GM21447 (cell line): ENCODE data around the gene DKKL1.
A peak's percentile ranks its signal among the peaks of the same experiment; 100 is the strongest.

ENCODE experiments used
- ATAC-seq: cut with Tn5 transposase; IDR thresholded peaks from one replicate; pipeline ENCODE4 v1.9.1; 2021; ENCODE audit not compliant: unreplicated experiment

Gene DKKL1

DNA sequence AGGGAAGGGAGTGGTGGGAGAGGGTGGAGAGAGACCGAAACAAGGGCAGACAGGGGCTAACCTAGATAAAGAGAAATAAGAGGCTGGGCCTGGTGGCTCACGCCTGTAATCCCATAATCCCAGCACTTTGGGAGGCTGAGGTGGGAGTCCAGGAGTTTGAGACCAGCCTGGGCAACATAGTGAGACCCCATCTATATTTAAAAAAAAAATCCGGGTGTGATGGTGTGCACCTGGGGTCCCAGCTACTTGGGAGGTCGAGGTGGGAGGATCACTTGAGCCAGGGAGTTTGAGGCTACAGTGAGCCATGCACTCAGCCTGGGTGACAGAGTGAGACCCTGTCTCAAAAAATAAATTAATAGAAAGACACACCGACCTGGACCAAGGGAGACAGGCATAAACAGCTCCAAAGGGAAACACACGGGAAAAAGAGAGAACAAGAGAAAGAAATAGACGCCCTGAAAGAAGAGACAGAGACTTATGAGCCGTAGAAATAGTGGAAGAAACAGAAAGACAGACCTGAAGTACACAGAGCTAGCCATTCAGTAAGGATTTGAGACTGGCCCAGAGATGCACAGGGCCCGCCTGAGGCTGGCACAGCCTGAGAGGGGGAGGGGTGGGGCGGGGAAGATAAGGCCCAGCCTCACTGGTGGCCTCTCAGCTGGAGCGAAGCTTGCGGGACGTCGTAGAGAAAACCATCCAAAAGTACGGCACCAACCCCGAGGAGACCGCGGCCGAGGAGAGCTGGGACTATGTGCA is 26.2 kb upstream of the DKKL1 start:
- ATAC-seq, result no peak

DNA sequence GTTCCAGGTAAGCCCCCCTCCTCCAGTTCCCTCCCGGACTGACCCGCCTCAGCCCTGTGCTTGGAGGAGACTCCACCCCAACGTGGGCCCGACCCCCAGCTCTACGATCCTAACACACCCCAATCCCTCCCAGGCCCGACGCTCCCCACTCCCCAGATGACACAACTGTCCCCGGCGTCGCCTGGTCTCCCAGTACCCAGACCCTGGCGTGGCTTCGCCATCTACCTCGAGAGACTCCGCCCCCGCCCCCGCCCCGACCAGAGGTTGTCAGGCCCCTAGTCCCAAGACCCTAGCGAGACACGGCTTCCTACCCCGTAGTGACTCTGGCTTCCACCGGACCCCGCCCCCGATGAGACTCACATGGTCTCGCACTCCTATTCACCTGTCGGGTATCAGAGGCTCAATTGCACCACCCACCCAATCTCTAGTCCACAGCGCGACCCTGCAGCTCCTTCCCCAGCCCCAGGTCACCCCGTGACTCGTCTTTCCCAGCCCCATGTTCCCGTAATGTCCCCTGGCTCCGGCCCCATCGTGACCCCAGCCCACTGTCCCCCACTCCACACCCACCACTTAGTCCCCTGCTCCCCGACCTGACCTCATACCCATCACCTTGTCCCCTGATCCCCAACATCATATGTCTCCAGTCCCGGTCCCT is 25.5 kb upstream of the DKKL1 start:
- no peak for ATAC-seq

DNA sequence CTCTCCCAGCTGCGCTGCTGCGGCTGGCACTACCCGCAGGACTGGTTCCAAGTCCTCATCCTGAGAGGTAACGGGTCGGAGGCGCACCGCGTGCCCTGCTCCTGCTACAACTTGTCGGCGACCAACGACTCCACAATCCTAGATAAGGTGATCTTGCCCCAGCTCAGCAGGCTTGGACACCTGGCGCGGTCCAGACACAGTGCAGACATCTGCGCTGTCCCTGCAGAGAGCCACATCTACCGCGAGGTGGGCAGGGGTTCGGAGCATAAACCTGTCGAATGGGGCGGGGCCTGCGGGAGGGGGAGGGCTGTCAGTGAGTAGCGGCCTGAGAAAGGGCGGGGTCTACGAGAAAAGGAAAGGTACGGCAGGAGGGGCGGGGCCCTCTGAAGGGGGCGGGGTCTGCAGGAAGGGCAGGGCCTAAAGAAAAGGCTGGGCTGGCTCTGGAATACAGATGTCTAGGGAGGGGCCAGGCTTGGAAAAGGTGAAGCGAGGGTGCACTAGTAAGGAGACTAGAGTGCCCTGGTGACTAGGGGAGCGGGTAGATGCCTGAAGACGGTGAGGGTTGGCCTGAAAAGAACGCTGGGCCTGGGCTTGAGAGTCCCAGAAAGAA is 24.9 kb upstream of the DKKL1 start:
- no peak for ATAC-seq

DNA sequence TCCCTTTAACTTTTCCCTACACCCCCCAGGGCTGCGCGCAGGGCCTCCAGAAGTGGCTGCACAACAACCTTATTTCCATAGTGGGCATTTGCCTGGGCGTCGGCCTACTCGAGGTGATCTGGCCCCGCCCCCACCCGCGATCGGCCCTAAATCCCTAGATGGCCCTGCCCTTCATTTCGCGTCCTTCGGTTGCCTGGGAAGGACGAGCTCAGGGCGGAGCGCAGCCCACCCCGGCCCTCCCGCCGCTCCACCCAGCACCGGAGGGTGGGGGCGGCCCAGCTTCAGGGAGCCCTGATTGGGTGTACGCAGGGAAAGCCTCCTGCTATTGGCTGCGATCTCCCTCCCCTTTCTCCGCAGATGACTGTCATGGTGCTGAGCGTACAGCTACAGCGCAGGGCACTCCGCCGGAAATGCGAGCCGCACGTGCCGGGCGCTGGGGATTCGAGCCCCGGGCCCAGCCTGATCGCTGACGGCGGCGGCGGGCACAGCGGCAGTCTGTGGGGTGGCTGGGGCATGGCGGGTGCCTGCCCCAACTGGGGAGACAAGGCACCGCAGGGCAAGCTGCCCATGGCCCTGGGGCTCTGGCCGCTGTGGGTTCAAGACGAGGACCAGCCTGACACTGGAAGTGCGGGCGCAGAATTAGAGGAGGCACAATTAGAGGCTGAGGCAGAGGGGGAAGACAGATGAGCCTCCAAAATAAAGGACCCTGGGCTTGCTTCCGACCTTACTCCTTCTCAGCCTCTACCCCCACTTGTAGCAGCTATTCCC is 24.2 kb upstream of the DKKL1 start:
- no peak for ATAC-seq

DNA sequence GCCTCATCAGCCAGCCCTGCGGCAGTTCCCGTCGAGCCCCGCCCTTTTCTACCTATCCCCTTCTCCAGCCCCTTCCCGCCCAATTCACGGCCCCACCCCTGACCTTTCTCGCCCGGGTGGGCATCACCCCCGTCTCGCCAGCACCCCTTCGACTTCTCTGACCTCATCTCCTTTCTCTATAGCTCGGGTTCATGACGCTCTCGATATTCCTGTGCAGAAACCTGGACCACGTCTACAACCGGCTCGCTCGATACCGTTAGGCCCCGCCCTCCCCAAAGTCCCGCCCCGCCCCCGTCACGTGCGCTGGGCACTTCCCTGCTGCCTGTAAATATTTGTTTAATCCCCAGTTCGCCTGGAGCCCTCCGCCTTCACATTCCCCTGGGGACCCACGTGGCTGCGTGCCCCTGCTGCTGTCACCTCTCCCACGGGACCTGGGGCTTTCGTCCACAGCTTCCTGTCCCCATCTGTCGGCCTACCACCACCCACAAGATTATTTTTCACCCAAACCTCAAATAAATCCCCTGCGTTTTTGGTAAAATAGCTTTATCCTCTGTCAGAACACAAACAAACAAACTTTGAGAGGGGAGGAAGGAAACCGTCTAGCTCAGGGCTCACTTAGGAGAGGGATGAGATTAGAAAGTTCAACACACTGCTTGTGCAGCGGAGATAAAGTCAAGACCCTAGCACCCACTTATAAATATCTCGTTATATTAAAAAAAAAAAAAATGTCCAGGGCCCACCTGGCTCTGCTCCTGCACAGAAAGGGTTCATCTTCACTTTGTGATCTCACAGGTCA is 23.4 kb upstream of the DKKL1 start:
- peak; percentile 49 for ATAC-seq

DNA sequence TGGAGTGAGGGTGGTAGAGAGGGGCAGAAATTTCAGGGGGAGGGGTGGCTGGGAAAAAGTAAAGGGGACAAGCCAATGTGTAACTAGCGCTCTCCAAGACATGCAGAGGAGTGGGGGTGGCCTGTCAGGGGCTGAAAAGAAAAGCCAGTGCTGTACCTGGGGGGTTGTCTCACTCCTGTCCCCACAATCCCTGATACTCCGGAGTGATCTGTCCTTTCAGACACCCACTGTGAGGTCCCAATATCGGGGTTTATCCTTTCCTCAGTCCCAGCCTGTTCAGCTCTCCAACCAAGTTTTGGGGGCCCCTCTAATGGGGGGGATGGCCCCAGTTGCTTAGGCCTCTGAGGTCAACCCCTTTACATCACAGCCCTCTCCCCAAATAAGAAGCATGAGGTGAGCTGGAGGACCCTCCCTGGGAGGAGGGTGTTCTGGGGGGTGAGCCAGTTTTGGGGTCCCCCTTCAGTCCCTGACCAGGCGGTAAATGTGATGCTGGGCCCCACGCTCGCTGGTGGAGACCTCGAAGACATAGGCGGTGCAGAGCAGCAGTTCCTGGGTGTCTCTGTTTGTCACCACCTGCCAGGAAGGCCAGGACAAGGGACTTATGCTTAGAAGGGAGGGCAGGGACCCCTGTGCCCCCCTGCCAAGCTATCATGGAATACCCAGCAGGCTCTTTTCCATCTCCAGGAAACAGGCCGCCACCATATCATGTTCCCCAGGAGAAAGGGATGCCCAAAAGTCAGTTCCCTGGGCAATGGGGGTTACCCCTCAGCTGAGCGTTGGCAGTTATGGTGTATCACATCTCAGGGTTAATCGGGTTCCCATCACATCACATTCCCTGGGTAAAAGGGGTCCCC is 22.6 kb upstream of the DKKL1 start:
- ATAC-seq, result no peak

DNA sequence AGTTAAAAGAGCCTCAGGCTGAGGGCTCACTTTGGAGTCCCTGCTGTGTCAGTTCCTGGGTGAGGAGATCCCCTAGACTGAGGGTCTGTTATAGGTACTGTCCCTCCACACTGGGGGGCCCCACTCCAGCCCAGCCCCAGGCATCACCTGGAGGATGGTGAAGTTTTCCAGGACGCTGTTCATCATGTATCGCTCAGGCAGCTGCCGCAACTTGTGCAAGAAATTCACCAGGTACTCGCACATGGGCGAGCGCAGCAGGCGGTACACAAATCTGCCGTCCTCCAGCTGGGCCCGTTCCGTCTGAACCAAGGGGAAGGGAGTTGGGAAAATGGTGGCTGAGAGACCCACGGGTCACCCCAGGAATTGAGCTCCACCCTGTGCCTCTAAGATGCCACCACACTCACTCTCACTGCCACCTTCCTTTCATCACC is 21.4 kb upstream of the DKKL1 start:
- ATAC-seq, result no peak

DNA sequence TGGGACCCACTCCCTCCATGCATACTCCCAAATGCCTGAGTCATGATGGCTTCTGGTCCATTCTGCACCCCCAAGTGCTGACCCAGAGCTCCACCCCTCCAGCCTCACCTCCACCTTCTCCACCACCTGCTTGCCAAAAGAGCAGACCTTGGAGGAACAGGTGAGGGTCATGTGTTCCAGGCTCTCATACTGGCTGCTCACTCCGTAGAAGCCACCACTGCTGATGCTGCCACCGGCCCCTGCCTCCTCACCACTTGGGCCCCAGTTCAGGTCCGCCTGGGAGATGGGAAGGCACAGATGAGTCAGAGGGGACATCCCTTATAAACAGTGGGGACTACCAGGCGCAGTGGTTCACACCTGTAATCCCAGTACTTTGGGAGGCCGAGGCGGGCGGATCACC is 20.6 kb upstream of the DKKL1 start:
- ATAC-seq, result no peak

DNA sequence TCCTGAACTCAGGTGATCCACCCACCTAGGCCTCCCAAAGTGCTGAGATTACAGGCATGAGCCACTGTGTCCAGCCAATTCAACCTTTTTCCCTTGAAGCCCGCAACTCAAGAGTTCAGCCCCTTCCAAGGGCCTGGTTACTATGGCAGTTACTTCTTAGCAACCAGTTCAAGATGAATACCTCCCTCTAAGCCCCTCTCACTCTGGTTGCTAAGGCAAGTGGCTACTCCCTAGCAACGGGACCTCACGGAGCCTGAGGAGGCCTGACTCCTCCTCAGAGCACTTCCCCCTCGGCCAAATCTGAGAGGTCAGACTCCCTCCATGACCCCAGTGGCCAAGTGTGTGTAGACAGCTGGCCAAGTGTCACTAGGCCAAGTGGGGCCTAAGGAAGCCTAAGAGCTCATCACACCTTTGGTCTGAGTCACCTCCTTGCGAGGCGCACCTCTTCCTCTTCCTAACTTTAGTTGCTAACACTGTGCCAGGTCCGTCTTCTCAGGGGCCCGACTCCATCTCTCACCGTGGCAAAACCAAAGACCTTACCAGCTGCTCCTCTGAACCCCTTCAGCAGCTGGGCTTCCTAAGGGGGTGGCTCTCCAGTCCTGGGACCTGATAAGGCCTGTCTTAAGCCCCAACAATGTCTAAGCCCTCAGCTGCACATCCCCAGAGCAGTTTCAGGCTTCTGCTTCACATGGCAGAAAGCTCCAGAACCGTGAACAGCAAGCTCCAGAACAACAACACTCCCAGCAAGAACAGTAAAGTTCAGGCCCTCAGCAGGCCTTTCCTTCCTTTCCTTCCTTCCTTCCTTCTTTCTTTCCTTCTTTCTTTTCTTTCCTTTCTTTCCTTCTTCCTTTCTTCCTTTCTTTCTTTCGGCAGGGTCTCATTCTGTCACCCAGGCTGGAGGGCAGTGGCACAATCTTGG is 18.9 kb upstream of the DKKL1 start:
- no peak for ATAC-seq

DNA sequence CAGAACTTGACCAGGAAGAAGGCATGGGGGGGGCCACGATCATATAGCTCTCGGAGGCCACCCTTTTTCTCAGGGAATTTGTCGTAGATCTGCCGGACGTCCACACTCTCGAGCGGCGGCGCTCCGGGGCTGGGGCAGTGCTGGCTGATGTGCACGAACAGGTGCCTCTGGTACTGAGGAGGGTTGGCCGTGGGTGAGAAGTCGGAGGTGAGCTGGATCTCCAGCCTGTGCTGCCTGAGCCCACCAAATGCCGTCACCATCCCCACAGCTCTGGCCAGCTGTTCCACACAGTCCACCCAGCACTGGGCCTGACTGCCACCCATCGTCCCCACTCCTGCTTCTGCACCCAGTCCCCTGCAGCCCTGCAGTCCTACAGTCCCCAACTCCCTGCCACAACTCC is 16.5 kb upstream of the DKKL1 start:
- no peak for ATAC-seq

DNA sequence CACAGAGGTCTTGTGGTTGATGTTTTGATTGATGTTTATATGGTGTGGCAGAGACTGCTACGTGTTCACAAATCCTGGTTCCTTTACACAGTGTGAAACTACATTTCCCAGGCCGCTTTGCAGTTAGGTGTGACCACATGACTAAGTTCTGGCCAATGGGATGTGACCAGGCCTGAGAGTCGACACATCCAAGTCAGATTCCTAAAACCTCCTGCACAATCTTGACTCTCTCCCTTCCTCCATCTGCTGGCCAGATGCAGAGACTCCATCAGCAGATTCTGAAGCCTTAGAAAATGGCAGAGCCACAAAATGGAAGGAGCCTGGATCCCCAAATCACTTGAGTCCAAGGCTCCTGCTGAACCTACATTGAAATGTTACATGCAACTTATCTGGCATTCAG is 15.8 kb upstream of the DKKL1 start:
- ATAC-seq, result no peak

DNA sequence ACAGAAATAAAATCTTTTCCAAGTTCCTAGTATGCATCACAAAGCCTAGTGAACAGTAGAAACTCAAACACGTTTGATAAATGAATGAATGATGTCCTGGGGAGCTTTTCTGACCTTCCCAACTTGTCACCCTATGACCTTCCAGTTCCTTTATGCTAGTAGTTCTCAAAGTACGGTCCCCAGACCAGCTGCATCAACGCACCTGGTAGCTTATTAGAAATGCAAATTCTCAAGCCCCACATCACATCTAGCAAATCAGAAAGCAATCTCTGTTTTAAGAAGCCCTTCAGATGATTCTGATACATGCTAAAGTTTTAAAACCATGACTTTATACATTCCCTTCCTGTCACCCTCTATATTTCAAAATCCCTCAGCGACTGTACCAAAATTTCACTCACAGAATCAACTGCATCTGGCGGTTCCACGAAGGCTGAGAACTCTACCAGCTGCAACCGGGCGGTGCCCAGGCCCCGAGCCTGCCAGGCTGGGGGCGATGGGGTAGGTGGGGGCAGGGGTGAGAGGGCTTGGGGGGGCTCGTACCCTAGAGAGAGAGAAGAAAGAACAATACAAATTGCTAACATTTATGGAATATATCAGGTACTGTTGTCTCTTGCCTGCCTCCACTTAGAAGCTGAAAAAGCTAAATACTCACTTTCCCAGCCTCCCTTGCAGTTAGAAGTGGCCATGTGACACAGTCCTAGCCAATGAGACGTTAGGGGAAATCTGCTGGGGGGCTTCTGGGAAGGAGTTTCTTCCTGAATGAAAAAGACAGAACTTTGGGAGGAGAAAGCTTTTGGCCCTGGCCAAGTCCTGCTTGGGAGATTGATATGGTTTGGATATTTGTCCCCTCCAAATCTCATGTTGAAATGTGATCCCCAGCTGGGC is 15.1 kb upstream of the DKKL1 start:
- no peak for ATAC-seq

DNA sequence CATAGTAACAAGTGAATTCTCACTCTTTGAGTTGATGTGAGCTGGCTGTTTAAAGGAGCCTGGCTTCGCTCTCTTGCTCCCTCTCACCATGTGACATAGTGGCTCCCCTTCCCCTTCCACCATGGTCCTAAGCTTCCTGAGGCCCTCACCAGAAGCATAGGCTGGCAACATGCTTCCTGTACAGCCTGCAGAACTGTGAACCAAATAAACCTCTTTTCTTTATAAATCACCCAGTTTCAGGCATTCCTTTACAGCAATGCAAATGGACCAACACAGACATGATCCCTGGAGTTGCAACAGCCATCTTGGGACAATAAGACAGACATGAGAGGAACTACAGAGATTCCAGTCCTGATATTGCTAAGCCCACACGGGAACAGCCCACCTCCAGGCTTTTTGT is 14.1 kb upstream of the DKKL1 start:
- no peak for ATAC-seq

DNA sequence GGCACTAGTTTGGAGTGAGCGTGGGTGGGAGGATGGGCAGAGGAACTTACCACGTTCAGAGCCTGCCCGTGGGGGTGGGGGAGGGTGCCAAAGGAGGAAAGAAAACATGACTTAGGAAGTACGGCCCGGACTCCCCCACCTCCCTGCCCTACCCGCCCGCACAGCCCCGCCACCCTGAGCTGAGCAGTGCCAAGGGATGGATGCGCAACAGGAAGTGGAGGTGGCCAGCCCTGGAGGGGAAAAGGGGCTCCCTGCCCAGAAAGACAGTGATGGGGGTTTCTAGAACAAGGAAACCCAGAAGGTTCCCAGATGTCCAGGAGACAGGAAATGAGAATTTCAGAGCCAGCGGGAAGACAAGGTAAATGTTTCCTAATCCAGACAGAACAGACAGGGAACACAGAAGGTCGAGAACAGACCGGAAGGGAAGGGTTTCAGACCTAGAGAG is 7.7 kb upstream of the DKKL1 start:
- ATAC-seq, result no peak

DNA sequence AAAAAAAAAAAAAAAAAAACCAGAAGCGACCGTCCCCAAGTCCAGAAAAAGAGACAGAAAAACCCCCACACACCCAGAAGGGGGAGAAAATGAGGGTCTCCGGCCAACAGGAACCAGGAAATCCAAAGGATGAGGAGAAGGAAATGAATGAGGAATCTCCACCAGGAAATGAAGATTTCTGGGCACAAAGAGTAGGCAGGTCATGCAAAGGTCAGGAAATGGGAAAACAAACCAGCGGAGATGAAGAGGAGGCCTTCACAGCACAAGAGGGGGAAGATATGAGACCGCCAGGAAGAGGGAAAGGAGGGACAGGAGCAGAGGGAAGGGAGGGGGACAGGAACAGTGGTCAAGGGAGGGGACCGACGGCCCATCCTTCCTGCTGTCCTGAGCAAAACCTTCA is 7.3 kb upstream of the DKKL1 start:
- ATAC-seq, result no peak

DNA sequence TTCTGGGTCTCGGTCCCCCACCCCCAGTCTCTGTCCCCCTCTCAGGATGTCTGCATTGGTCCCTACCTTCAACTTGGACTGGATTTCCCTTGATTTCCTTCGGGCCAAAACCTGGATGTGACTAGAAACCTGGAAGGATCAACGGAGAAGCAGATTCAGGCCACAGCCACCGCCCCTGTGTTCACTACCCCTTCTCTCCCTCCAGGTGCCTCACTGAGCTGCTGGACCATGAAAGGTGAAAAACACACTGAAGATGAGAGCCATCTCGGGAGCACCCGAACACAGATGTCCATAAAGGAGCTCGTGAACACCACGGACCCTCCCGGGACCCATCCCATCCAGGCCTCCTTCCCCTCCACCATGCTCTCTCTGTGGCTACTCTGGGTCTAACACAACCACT is 6.5 kb upstream of the DKKL1 start:
- ATAC-seq, result no peak

DNA sequence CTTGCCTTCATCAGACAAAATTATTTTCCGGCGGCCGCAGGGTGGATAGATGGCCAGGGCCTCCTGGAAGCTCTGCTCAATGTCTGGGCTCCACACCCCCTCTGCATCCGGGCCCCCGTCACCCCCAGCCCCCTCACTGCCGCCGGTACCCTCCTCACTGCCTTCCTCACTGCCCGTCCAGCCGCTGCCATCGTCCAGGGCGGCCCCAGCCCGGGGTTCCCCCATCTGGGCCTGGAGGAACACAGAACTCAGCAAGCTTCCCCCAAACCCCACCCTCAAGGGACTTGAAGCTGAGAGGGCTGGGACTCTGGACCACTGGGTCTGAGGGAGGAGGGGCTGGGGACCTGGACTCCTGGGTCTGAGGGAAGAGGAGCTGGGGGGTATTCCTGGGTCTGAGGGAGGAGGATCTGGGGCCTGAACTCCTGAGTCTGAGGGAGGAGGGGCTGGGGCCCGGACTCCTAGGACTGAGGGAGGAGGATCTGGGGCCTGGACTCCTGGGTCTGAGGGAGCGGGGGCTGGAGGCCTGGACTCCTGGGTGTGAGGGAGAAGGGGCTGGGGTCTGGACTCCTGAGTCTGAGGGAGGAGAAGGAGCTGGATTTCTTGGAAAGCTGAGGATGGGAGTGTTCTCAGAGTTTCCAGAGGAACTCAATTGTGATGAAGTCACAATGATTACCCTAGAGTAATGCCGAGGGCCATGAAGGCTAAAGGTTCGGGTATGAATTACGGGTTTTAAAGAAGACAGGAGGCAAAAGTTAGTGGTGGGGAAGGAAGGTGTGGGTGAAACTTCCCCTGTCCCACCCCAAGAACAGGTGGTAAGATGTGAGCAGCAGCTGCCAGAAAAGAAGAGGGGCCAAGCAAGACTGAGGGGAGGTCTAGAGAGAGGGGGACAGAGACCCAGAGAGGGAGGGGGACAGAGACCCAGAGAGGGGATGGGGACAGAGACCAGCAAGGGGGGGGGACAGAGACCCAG is 3.5 kb upstream of the DKKL1 start:
- ATAC-seq, result no peak
